Panc1 (cell line): Measurements from ENCODE around the gene LMCD1. TPM values are rescaled to one million over a fixed set of nuclear protein-coding genes. Genes with fewer than 3 reads are reported as not detected.

Source experiments
- ATAC-seq: fragments of 200-7000 bp; cut with Tn5 transposase; 2 replicates; pipeline ENCODE4 v1.9.1; 2020; ENCODE audit warnings: mild to moderate bottlenecking, moderate library complexity
- BruUV-seq: library from RNA; stranded (reverse); fragments of 400-500 nt; replicated peaks from 2 replicates; lab custom pipeline; 2021; lab: Mats Ljungman, UMichigan
- CTCF ChIA-PET: fragments of 300-600 bp; sonication (Branson Sonifier 250); formaldehyde crosslinking; loops from one replicate; lab custom pipeline; 2022; ENCODE audit warnings: antibody characterized with exemption; lab: Charles Lee
- POLR2A ChIA-PET: fragments of 300-600 bp; sonication (Branson Sonifier 250); formaldehyde crosslinking; loops from one replicate; lab custom pipeline; 2022; ENCODE audit warnings: antibody characterized with exemption; lab: Charles Lee
- DNase-seq: peaks from one replicate; pipeline ENCODE4 v3.0.0-alpha.2; 2010; ENCODE audit warnings: low read depth, low spot score
- H3K27ac ChIP-seq: 2 replicates; pipeline ENCODE4 v1.5.1; 2011; ENCODE audit warnings: mild to moderate bottlenecking, low read length, inconsistent platforms
- H3K27me3 ChIP-seq: fragments of 200-500 bp; sonication (Bioruptor generic); 2 replicates; pipeline ENCODE4 v1.6.0; 2014; ENCODE audit warnings: low read length, inconsistent platforms; ENCODE audit not compliant: control insufficient read depth, insufficient read depth
- H3K36me3 ChIP-seq: fragments of 200-500 bp; sonication (Bioruptor generic); 2 replicates; pipeline ENCODE4 v1.5.1; 2014; ENCODE audit warnings: inconsistent platforms, mild to moderate bottlenecking, low read length, moderate library complexity; ENCODE audit not compliant: control insufficient read depth, insufficient read depth
- H3K4me1 ChIP-seq: 2 replicates; pipeline ENCODE4 v1.5.1; 2011; ENCODE audit warnings: inconsistent platforms, mild to moderate bottlenecking, low read length, moderate library complexity; ENCODE audit not compliant: control insufficient read depth, insufficient read depth
- H3K4me3 ChIP-seq, 2 experiments: 2 replicates each; pipeline ENCODE4 v1.5.1; 2011 to 2012; ENCODE audit warnings: low read depth in 2 of 2, low read length in 2 of 2, mild to moderate bottlenecking in 2 of 2, inconsistent platforms in 1 of 2, moderate library complexity in 1 of 2
- H3K9me3 ChIP-seq: fragments of 200-500 bp; sonication (Bioruptor generic); 2 replicates; pipeline ENCODE4 v1.5.1; 2014; ENCODE audit warnings: low read depth, mild to moderate bottlenecking, inconsistent platforms, low read length, moderate library complexity; ENCODE audit not compliant: control insufficient read depth, insufficient read depth
- CTCF ChIP-seq: fragments of 450-650 bp; IDR thresholded peaks from 2 replicates; pipeline ENCODE4 v1.5.1; 2017; ENCODE audit warnings: mild to moderate bottlenecking
- POLR2AphosphoS5 ChIP-seq: IDR thresholded peaks from 2 replicates; pipeline ENCODE4 v1.6.1; 2012; ENCODE audit warnings: mild to moderate bottlenecking, low read depth, low read length, moderate library complexity
- REST ChIP-seq, 2 experiments: IDR thresholded peaks; 2 replicates each; pipeline ENCODE4 v1.6.1; 2011 to 2012; ENCODE audit warnings: low read depth in 2 of 2, control low read depth in 1 of 2, low read length in 1 of 2, mild to moderate bottlenecking in 1 of 2, moderate library complexity in 1 of 2; ENCODE audit not compliant: insufficient read depth in 1 of 2
- SIN3A ChIP-seq: IDR thresholded peaks from 2 replicates; pipeline ENCODE4 v1.6.1; 2012; ENCODE audit warnings: low read depth, mild to moderate bottlenecking, low read length, moderate library complexity, borderline replicate concordance; ENCODE audit not compliant: insufficient read depth
- TCF7L2 ChIP-seq: IDR thresholded peaks from 2 replicates; pipeline ENCODE4 v1.6.1; 2011; ENCODE audit warnings: mild to moderate bottlenecking, low read depth, low read length, inconsistent platforms
- in situ Hi-C: cut with HindIII; loops from 2 replicates; pipeline ENCODE4 v1.10.0; 2016; ENCODE audit warnings: low sequenced_read_pairs, low pct_unique_long_range_greater_than_20kb
- intact Hi-C: fragments of 100-400 bp; cut with micrococcal nuclease; formaldehyde crosslinking; loops from one replicate; pipeline ENCODE4 v1.10.0; 2022; ENCODE audit not compliant: unreplicated experiment
- total RNA-seq: library from RNA; stranded (reverse); gene quantifications from one replicate; pipeline ENCODE4 v1.2.1, GENCODE V29; 2021; ENCODE audit not compliant: unreplicated experiment

Gene LMCD1
- total RNA-seq, 1 experiment from 2014 or later, result 24.8 TPM

- no peak for TF ChIP-seq POLR2AphosphoS5
- TF ChIP-seq SIN3A, result no peak
- TF ChIP-seq TCF7L2, result no peak
- TF ChIP-seq CTCF, result no peak
- TF ChIP-seq REST (IDR thresholded peaks at IDR 0.05; ENCODE audit: insufficient read depth in 1 of 2, low read depth in 2 of 2, low read length in 1 of 2), result no peak
- Histone ChIP-seq H3K4me1 (no peaks in the 10 kb centered on the region), H3K27ac (no peak overlapping the region), H3K9me3 (no peaks in the 10 kb centered on the region), H3K36me3 (no peaks in the 10 kb centered on the region), H3K4me3 (no peak overlapping the region), H3K27me3 (no peaks in the 10 kb centered on the region)
- no TSS peak for BruUV-seq
- in situ Hi-C loops, result no loop called here
- intact Hi-C loops, result loop anchor here (5.0 kb wide), 1 partner anchor 166 kb away; no protein-coding TSS in a partner anchor
- ChIA-PET CTCF (interaction anchor here (0.9 kb wide), 1 partner anchor 166 kb away, joined by 3 read pairs; no protein-coding TSS in a partner anchor), POLR2A (no interaction called here)
- ATAC-seq, result 0 out of 2 replicates have a peak, but pooled peaks have one; percentile 34
- DNase-seq, result no peak
These were observed 106.6 kb downstream of the LMCD1 start for GRCh38 chr3:8608041-8608790.

- Histone ChIP-seq H3K9me3 (no peaks in the 10 kb centered on the region), H3K4me3 (no peak overlapping the region), H3K27me3 (no peaks in the 10 kb centered on the region), H3K36me3 (no peaks in the 10 kb centered on the region), H3K27ac (no peak overlapping the region), H3K4me1 (no peaks in the 10 kb centered on the region)
- CTCF ChIA-PET, result no interaction called here
- POLR2A ChIA-PET, result no interaction called here
- intact Hi-C loops (loop anchor here (5.0 kb wide), 1 partner anchor 167 kb away; no protein-coding TSS in a partner anchor), in situ Hi-C loops (no loop called here)
- no TSS peak for BruUV-seq
- no peak for DNase-seq
- no peak for ATAC-seq
- TF ChIP-seq REST (IDR thresholded peaks at IDR 0.05; ENCODE audit: insufficient read depth in 1 of 2, low read depth in 2 of 2, low read length in 1 of 2) (no peak), TCF7L2 (no peak), POLR2AphosphoS5 (no peak), SIN3A (no peak), CTCF (no peak)
These were observed 107.3 kb downstream of the LMCD1 start for GRCh38 chr3:8608791-8609467.
